Fibroblast of skin of left biceps (primary cell): ENCODE results near the gene SETDB1.
"Not testable (repeated sequence)": the region's sequence is repeated elsewhere in the genome, so short reads cannot be mapped to it uniquely, and the experiment has no call there.

ENCODE experiments used
- DNase-seq, 2 experiments: peaks; one replicate each; pipeline ENCODE4 v3.0.0-alpha.2; 2013; ENCODE audit warnings: low read depth in 2 of 2

Gene SETDB1

GRCh38 chr1:150926097-150926741 lies at the start of gene SETDB1:
TSS of gene SETDB1 (plus strand) at chr1:150926363. CDS start at chr1:150927715, 1,352 bp downstream.
- DNase-seq: peak; percentile 89 to 90

- DNase-seq: peak in 1 of 2 experiments; percentile 11
Measured at GRCh38 chr1:150878931-150879330, 47.2 kb upstream of the SETDB1 start.

GRCh38 chr1:150881331-150882070 lies 44.7 kb upstream of the SETDB1 start:
- DNase-seq: peak; percentile 95 to 96

- DNase-seq: not testable (repeated sequence)
Measured at GRCh38 chr1:150883121-150883520, 43.0 kb upstream of the SETDB1 start.

GRCh38 chr1:150887018-150887417 lies 39.1 kb upstream of the SETDB1 start, which contains the start of gene CTXND2:
TSS of gene CTXND2 (plus strand) at chr1:150887136. CDS start at chr1:150912315, 25,179 bp downstream.
- DNase-seq: no peak

- DNase-seq: no peak
Measured at GRCh38 chr1:150888727-150889126, 37.4 kb upstream of the SETDB1 start.

- no peak for DNase-seq
Measured at GRCh38 chr1:150890033-150890416, 36.1 kb upstream of the SETDB1 start.

GRCh38 chr1:150893336-150893913 lies 32.7 kb upstream of the SETDB1 start:
- DNase-seq: no peak

- DNase-seq: no peak
Measured at GRCh38 chr1:150895618-150896017, 30.5 kb upstream of the SETDB1 start.

- DNase-seq: not testable (repeated sequence)
Measured at GRCh38 chr1:150899795-150900194, 26.4 kb upstream of the SETDB1 start.

- no peak for DNase-seq
Measured at GRCh38 chr1:150902346-150902745, 23.8 kb upstream of the SETDB1 start.

GRCh38 chr1:150902751-150903150 lies 23.4 kb upstream of the SETDB1 start:
- DNase-seq: no peak

- no peak for DNase-seq
Measured at GRCh38 chr1:150905301-150905700, 20.9 kb upstream of the SETDB1 start.

GRCh38 chr1:150906329-150906728 lies 19.8 kb upstream of the SETDB1 start:
- DNase-seq: no peak

GRCh38 chr1:150906813-150907212 lies 19.4 kb upstream of the SETDB1 start:
- DNase-seq: no peak

- no peak for DNase-seq
Measured at GRCh38 chr1:150909585-150910180, 16.5 kb upstream of the SETDB1 start.

- DNase-seq: no peak
Measured at GRCh38 chr1:150912623-150913022, 13.5 kb upstream of the SETDB1 start.

- DNase-seq: no peak
Measured at GRCh38 chr1:150917387-150917786, 8.8 kb upstream of the SETDB1 start.

GRCh38 chr1:150922519-150922975 lies 3.6 kb upstream of the SETDB1 start:
- peak; percentile 78 to 82 for DNase-seq

GRCh38 chr1:150925080-150925479 lies 1.1 kb upstream of the SETDB1 start:
- no peak for DNase-seq

- no peak for DNase-seq
Measured at GRCh38 chr1:150927624-150928023, 1.5 kb downstream of the SETDB1 start.

- DNase-seq: peak in 1 of 2 experiments; percentile 13
Measured at GRCh38 chr1:150928286-150928685, 2.1 kb downstream of the SETDB1 start.
